Panc1 (cell line): ENCODE results near the gene SKI. TPM values are rescaled to one million over a fixed set of nuclear protein-coding genes. Genes with fewer than 3 reads are reported as not detected.

Experiments
- ATAC-seq: fragments of 200-7000 bp; cut with Tn5 transposase; 2 replicates; pipeline ENCODE4 v1.9.1; 2020; ENCODE audit warnings: mild to moderate bottlenecking, moderate library complexity
- BruUV-seq: library from RNA; stranded (reverse); fragments of 400-500 nt; replicated peaks from 2 replicates; lab custom pipeline; 2021; lab: Mats Ljungman, UMichigan
- CTCF ChIA-PET: fragments of 300-600 bp; sonication (Branson Sonifier 250); formaldehyde crosslinking; loops from one replicate; lab custom pipeline; 2022; ENCODE audit warnings: antibody characterized with exemption; lab: Charles Lee
- POLR2A ChIA-PET: fragments of 300-600 bp; sonication (Branson Sonifier 250); formaldehyde crosslinking; loops from one replicate; lab custom pipeline; 2022; ENCODE audit warnings: antibody characterized with exemption; lab: Charles Lee
- DNase-seq: peaks from one replicate; pipeline ENCODE4 v3.0.0-alpha.2; 2010; ENCODE audit warnings: low read depth, low spot score
- H3K27ac ChIP-seq: 2 replicates; pipeline ENCODE4 v1.5.1; 2011; ENCODE audit warnings: mild to moderate bottlenecking, low read length, inconsistent platforms
- H3K27me3 ChIP-seq: fragments of 200-500 bp; sonication (Bioruptor generic); 2 replicates; pipeline ENCODE4 v1.6.0; 2014; ENCODE audit warnings: low read length, inconsistent platforms; ENCODE audit not compliant: control insufficient read depth, insufficient read depth
- H3K36me3 ChIP-seq: fragments of 200-500 bp; sonication (Bioruptor generic); 2 replicates; pipeline ENCODE4 v1.5.1; 2014; ENCODE audit warnings: inconsistent platforms, mild to moderate bottlenecking, low read length, moderate library complexity; ENCODE audit not compliant: control insufficient read depth, insufficient read depth
- H3K4me1 ChIP-seq: 2 replicates; pipeline ENCODE4 v1.5.1; 2011; ENCODE audit warnings: inconsistent platforms, mild to moderate bottlenecking, low read length, moderate library complexity; ENCODE audit not compliant: control insufficient read depth, insufficient read depth
- H3K4me3 ChIP-seq, 2 experiments: 2 replicates each; pipeline ENCODE4 v1.5.1; 2011 to 2012; ENCODE audit warnings: low read depth in 2 of 2, low read length in 2 of 2, mild to moderate bottlenecking in 2 of 2, inconsistent platforms in 1 of 2, moderate library complexity in 1 of 2
- H3K9me3 ChIP-seq: fragments of 200-500 bp; sonication (Bioruptor generic); 2 replicates; pipeline ENCODE4 v1.5.1; 2014; ENCODE audit warnings: low read depth, mild to moderate bottlenecking, inconsistent platforms, low read length, moderate library complexity; ENCODE audit not compliant: control insufficient read depth, insufficient read depth
- POLR2AphosphoS5 ChIP-seq: IDR thresholded peaks from 2 replicates; pipeline ENCODE4 v1.6.1; 2012; ENCODE audit warnings: mild to moderate bottlenecking, low read depth, low read length, moderate library complexity
- SIN3A ChIP-seq: IDR thresholded peaks from 2 replicates; pipeline ENCODE4 v1.6.1; 2012; ENCODE audit warnings: low read depth, mild to moderate bottlenecking, low read length, moderate library complexity, borderline replicate concordance; ENCODE audit not compliant: insufficient read depth
- TCF7L2 ChIP-seq: IDR thresholded peaks from 2 replicates; pipeline ENCODE4 v1.6.1; 2011; ENCODE audit warnings: mild to moderate bottlenecking, low read depth, low read length, inconsistent platforms
- in situ Hi-C: cut with HindIII; loops from 2 replicates; pipeline ENCODE4 v1.10.0; 2016; ENCODE audit warnings: low sequenced_read_pairs, low pct_unique_long_range_greater_than_20kb
- intact Hi-C: fragments of 100-400 bp; cut with micrococcal nuclease; formaldehyde crosslinking; loops from one replicate; pipeline ENCODE4 v1.10.0; 2022; ENCODE audit not compliant: unreplicated experiment
- total RNA-seq: library from RNA; stranded (reverse); gene quantifications from one replicate; pipeline ENCODE4 v1.2.1, GENCODE V29; 2021; ENCODE audit not compliant: unreplicated experiment
- TF ChIP-seq, protein P1 (sequence below), 2 experiments: IDR thresholded peaks; 2 replicates each; pipeline ENCODE4 v1.6.1; 2011 to 2012; ENCODE audit warnings: low read depth in 2 of 2, control low read depth in 1 of 2, low read length in 1 of 2, mild to moderate bottlenecking in 1 of 2, moderate library complexity in 1 of 2; ENCODE audit not compliant: insufficient read depth in 1 of 2
- TF ChIP-seq, protein P2 (sequence below): fragments of 450-650 bp; IDR thresholded peaks from 2 replicates; pipeline ENCODE4 v1.5.1; 2017; ENCODE audit warnings: mild to moderate bottlenecking

SKI gene
- total RNA-seq, 1 experiment from 2014 or later = 63.2 TPM

DNA sequence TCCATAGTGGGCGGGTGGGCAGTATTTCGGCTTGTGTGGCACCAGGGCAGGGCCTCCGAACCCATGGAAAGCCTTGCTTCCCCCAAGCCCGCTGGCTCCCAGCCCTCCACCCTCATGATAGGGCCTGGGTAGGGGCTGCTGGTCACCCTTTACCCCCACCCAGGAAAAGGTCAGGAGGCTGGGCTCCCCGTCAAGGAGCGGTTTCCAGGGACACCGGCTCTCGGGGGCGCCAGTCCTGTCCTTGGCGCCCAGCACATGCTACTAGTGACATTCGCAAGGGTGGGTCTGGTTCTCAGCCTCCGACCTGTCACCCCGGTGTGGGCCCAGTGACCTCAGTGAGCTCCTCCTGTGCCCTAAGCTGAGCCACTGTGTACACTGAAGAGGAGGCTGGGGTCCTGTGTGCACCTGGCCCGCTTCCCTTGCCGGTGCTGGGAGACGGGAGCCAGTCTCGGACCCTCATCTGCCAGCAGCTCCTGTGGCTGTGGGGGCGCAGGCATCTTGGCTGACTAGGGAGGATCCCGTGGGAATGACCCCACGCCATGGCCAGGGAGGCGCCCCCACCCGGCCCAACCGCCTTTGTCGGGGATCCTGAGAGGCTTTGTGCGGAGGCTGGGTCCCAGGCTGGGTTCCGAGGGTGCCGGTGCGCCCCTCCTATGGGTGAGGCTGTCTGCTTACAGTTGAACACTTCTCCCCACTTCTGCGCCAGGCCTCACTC is 54.6 kb downstream of the SKI start:
- TF ChIP-seq, protein P1, sequence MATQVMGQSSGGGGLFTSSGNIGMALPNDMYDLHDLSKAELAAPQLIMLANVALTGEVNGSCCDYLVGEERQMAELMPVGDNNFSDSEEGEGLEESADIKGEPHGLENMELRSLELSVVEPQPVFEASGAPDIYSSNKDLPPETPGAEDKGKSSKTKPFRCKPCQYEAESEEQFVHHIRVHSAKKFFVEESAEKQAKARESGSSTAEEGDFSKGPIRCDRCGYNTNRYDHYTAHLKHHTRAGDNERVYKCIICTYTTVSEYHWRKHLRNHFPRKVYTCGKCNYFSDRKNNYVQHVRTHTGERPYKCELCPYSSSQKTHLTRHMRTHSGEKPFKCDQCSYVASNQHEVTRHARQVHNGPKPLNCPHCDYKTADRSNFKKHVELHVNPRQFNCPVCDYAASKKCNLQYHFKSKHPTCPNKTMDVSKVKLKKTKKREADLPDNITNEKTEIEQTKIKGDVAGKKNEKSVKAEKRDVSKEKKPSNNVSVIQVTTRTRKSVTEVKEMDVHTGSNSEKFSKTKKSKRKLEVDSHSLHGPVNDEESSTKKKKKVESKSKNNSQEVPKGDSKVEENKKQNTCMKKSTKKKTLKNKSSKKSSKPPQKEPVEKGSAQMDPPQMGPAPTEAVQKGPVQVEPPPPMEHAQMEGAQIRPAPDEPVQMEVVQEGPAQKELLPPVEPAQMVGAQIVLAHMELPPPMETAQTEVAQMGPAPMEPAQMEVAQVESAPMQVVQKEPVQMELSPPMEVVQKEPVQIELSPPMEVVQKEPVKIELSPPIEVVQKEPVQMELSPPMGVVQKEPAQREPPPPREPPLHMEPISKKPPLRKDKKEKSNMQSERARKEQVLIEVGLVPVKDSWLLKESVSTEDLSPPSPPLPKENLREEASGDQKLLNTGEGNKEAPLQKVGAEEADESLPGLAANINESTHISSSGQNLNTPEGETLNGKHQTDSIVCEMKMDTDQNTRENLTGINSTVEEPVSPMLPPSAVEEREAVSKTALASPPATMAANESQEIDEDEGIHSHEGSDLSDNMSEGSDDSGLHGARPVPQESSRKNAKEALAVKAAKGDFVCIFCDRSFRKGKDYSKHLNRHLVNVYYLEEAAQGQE (IDR thresholded peaks at IDR 0.05; ENCODE audit: insufficient read depth in 1 of 2, low read depth in 2 of 2, low read length in 1 of 2) = no peak
- TF ChIP-seq POLR2AphosphoS5 (no peak), TCF7L2 (no peak), SIN3A (no peak)
- TF ChIP-seq, protein P2, sequence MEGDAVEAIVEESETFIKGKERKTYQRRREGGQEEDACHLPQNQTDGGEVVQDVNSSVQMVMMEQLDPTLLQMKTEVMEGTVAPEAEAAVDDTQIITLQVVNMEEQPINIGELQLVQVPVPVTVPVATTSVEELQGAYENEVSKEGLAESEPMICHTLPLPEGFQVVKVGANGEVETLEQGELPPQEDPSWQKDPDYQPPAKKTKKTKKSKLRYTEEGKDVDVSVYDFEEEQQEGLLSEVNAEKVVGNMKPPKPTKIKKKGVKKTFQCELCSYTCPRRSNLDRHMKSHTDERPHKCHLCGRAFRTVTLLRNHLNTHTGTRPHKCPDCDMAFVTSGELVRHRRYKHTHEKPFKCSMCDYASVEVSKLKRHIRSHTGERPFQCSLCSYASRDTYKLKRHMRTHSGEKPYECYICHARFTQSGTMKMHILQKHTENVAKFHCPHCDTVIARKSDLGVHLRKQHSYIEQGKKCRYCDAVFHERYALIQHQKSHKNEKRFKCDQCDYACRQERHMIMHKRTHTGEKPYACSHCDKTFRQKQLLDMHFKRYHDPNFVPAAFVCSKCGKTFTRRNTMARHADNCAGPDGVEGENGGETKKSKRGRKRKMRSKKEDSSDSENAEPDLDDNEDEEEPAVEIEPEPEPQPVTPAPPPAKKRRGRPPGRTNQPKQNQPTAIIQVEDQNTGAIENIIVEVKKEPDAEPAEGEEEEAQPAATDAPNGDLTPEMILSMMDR = no peak
- Histone ChIP-seq H3K4me1 (peaks cover 13% of the 10 kb centered on the region), H3K27me3 (no peaks in the 10 kb centered on the region), H3K36me3 (no peaks in the 10 kb centered on the region), H3K9me3 (no peaks in the 10 kb centered on the region), H3K4me3 (no peak overlapping the region), H3K27ac (no peak overlapping the region)
- intact Hi-C loops = no loop called here
- ATAC-seq (no peak), DNase-seq (no peak)
- BruUV-seq = no TSS peak
- in situ Hi-C loops = no loop called here
- POLR2A ChIA-PET = interaction anchor here (0.6 kb wide), 1 partner anchor 836 kb away, joined by 4 read pairs; no protein-coding TSS in a partner anchor
- CTCF ChIA-PET = no interaction called here

DNA sequence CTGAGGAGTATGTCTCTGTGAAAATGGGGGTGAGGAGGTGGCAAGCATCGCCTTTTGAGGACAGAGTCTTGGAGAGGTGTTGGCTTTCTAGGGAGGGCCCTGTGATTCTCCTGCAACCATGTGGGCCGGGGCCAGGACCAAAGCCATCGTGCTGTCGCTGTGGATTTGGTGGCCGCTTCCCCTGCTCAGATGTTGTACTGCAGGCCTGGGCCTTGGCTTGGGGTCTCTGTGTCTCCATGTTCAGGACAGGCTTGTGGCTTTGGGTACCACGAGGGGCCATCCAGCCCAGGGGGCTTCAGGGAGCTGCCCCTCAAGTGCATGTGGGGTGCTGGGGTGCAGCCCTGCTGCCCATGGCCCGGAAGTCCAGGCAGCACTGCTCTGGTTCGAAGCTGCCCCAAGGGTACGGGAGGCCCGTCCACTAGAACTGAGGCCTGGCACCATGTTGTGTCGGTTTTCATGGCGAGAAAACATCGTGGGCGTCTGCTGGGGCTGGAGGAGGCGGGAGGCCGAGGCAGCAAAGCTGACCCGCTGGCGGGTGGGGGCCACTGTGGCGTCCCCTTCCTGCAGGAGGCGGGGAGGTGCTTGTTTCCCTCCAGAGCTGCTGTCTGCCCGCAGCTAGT is 55.4 kb downstream of the SKI start:
- TF ChIP-seq, protein P2 = no peak
- TF ChIP-seq, protein P1 (IDR thresholded peaks at IDR 0.05; ENCODE audit: insufficient read depth in 1 of 2, low read depth in 2 of 2, low read length in 1 of 2) = no peak
- TF ChIP-seq TCF7L2 = no peak
- TF ChIP-seq SIN3A = no peak
- TF ChIP-seq POLR2AphosphoS5 = no peak
- Histone ChIP-seq H3K36me3 (no peaks in the 10 kb centered on the region), H3K4me1 (peaks cover 16% of the 10 kb centered on the region), H3K9me3 (no peaks in the 10 kb centered on the region), H3K27me3 (no peaks in the 10 kb centered on the region), H3K27ac (no peak overlapping the region), H3K4me3 (no peak overlapping the region)
- POLR2A ChIA-PET = no interaction called here
- in situ Hi-C loops (no loop called here), intact Hi-C loops (no loop called here)
- DNase-seq (no peak), ATAC-seq (no peak)
- BruUV-seq = no TSS peak
- CTCF ChIA-PET = no interaction called here
